Activated CD4-positive, alpha-beta memory T cell treated with anti-CD3 and anti-CD28 coated beads for 36 hours (primary cell): Measurements from ENCODE around the gene RRAS2. TPM values are rescaled to one million over a fixed set of nuclear protein-coding genes. Genes with fewer than 3 reads are reported as not detected.

Experiments used
- CTCF ChIA-PET: fragments of 350-600 bp; sonication (Branson Sonifier 250); formaldehyde crosslinking; loops from one replicate; lab custom pipeline; 2021; ENCODE audit warnings: antibody characterized with exemption, inconsistent platforms; lab: Charles Lee
- POLR2A ChIA-PET: fragments of 350-600 bp; sonication (Branson Sonifier 250); formaldehyde crosslinking; loops from one replicate; lab custom pipeline; 2021; ENCODE audit warnings: antibody characterized with exemption; lab: Charles Lee
- DNase-seq: peaks from one replicate; pipeline ENCODE4 v3.0.0-alpha.2; 2020
- H3K27ac Mint-ChIP-seq: one replicate; pipeline ENCODE4 v1.8.0; 2021; ENCODE audit warnings: mixed read lengths
- H3K27me3 Mint-ChIP-seq: one replicate; pipeline ENCODE4 v1.8.0; 2021; ENCODE audit warnings: mixed read lengths
- H3K36me3 Mint-ChIP-seq: one replicate; pipeline ENCODE4 v1.8.0; 2021; ENCODE audit warnings: mixed read lengths
- H3K4me1 Mint-ChIP-seq: one replicate; pipeline ENCODE4 v1.8.0; 2021; ENCODE audit warnings: low read depth, mixed read lengths
- H3K4me3 Mint-ChIP-seq: one replicate; pipeline ENCODE4 v1.8.0; 2021; ENCODE audit warnings: mild to moderate bottlenecking, mixed read lengths
- H3K9me3 Mint-ChIP-seq: one replicate; pipeline ENCODE4 v1.8.0; 2021; ENCODE audit warnings: mixed read lengths
- intact Hi-C: fragments of 100-400 bp; cut with micrococcal nuclease; formaldehyde crosslinking; loops from one replicate; pipeline ENCODE4 v1.15.1; 2023
- total RNA-seq, 2 experiments: library from RNA; stranded (reverse); gene quantifications; one replicate each; pipeline ENCODE4 v1.2.3, GENCODE V29; 2021

The RRAS2 gene
- total RNA-seq, 2 experiments from 2014 or later, result 37.7 to 39.5 TPM

- H3K4me3 Mint-ChIP-seq, result no peak overlapping the region
- DNase-seq, result no peak
- ChIA-PET CTCF (no interaction called here), POLR2A (no interaction called here)
- H3K4me1 Mint-ChIP-seq, result peaks cover 6% of the 10 kb centered on the region
- no peaks in the 10 kb centered on the region for H3K36me3 Mint-ChIP-seq
- H3K27ac Mint-ChIP-seq, result no peak overlapping the region
- H3K9me3 Mint-ChIP-seq, result no peaks in the 10 kb centered on the region
- intact Hi-C loops, result no loop called here
- peaks cover 3% of the 10 kb centered on the region for H3K27me3 Mint-ChIP-seq
These were observed 25.4 kb upstream of the RRAS2 start for GRCh38 chr11:14384338-14384737.

GRCh38 chr11:14381968-14382367 is 23.0 kb upstream of the RRAS2 start:
- Mint-ChIP-seq H3K27me3 (peaks cover 6% of the 10 kb centered on the region), H3K9me3 (no peaks in the 10 kb centered on the region), H3K4me3 (no peak overlapping the region), H3K27ac (no peak overlapping the region), H3K4me1 (peaks cover 9% of the 10 kb centered on the region), H3K36me3 (no peaks in the 10 kb centered on the region)
- no peak for DNase-seq
- intact Hi-C loops, result no loop called here
- ChIA-PET CTCF (interaction anchor here (1.4 kb wide), 1 partner anchor 73 kb away, joined by 5 read pairs; no protein-coding TSS in a partner anchor), POLR2A (no interaction called here)

- CTCF ChIA-PET, result interaction anchor here (1.1 to 1.4 kb wide), 3 partner anchors 10 to 74 kb away, joined by 3 to 5 read pairs (median 4); no protein-coding TSS in a partner anchor
- Mint-ChIP-seq H3K4me3 (peak overlapping the region; percentile 71), H3K4me1 (peaks cover 11% of the 10 kb centered on the region), H3K27me3 (peaks cover 10% of the 10 kb centered on the region), H3K9me3 (no peaks in the 10 kb centered on the region), H3K36me3 (no peaks in the 10 kb centered on the region), H3K27ac (no peak overlapping the region)
- POLR2A ChIA-PET, result no interaction called here
- peak; percentile 58 for DNase-seq
- intact Hi-C loops, result no loop called here
These were observed 22.1 kb upstream of the RRAS2 start for GRCh38 chr11:14380947-14381561.

- Mint-ChIP-seq H3K9me3 (no peaks in the 10 kb centered on the region), H3K27me3 (peaks cover 10% of the 10 kb centered on the region), H3K36me3 (no peaks in the 10 kb centered on the region), H3K4me3 (peak overlapping the region; percentile 71), H3K4me1 (peaks cover 16% of the 10 kb centered on the region), H3K27ac (no peak overlapping the region)
- intact Hi-C loops, result no loop called here
- no peak for DNase-seq
- POLR2A ChIA-PET, result no interaction called here
- CTCF ChIA-PET, result interaction anchor here (1.1 to 1.3 kb wide), 3 partner anchors 9 to 75 kb away, joined by 3 to 5 read pairs (median 4); no protein-coding TSS in a partner anchor
These were observed 21.3 kb upstream of the RRAS2 start for GRCh38 chr11:14380125-14380936.

- Mint-ChIP-seq H3K4me3 (no peak overlapping the region), H3K4me1 (peaks cover 34% of the 10 kb centered on the region), H3K36me3 (no peaks in the 10 kb centered on the region), H3K27me3 (peaks cover 10% of the 10 kb centered on the region), H3K27ac (no peak overlapping the region), H3K9me3 (no peaks in the 10 kb centered on the region)
- intact Hi-C loops, result no loop called here
- ChIA-PET CTCF (interaction anchor here (1.2 to 2.1 kb wide), 2 partner anchors 77 to 530 kb away, joined by 4 read pairs; no protein-coding TSS in a partner anchor), POLR2A (no interaction called here)
- no peak for DNase-seq
These were observed 19.2 kb upstream of the RRAS2 start for GRCh38 chr11:14378171-14378570.

- Mint-ChIP-seq H3K27ac (no peak overlapping the region), H3K9me3 (no peaks in the 10 kb centered on the region), H3K4me1 (peaks cover 34% of the 10 kb centered on the region), H3K27me3 (peaks cover 8% of the 10 kb centered on the region), H3K4me3 (no peak overlapping the region), H3K36me3 (no peaks in the 10 kb centered on the region)
- ChIA-PET POLR2A (no interaction called here), CTCF (interaction anchor here (1.1 kb wide), 1 partner anchor 76 kb away, joined by 3 read pairs; no protein-coding TSS in a partner anchor)
- intact Hi-C loops, result no loop called here
- DNase-seq, result no peak
These were observed 17.9 kb upstream of the RRAS2 start for GRCh38 chr11:14376920-14377319.

- DNase-seq, result peak; percentile 33
- intact Hi-C loops, result loop anchor here (1.0 kb wide), 3 partner anchors 38 to 699 kb away; no protein-coding TSS in a partner anchor
- H3K4me3 Mint-ChIP-seq, result no peak overlapping the region
- ChIA-PET POLR2A (interaction anchor here (0.6 kb wide), 1 partner anchor 38 kb away, joined by 3 read pairs; no protein-coding TSS in a partner anchor), CTCF (interaction anchor here (0.9 to 2.3 kb wide), 4 partner anchors 43 to 75 kb away, joined by 3 to 7 read pairs (median 4); no protein-coding TSS in a partner anchor)
- peaks cover 38% of the 10 kb centered on the region for H3K4me1 Mint-ChIP-seq
- H3K27me3 Mint-ChIP-seq, result peaks cover 8% of the 10 kb centered on the region
- H3K27ac Mint-ChIP-seq, result peak overlapping the region; percentile 59
- H3K36me3 Mint-ChIP-seq, result no peaks in the 10 kb centered on the region
- no peaks in the 10 kb centered on the region for H3K9me3 Mint-ChIP-seq
These were observed 16.2 kb upstream of the RRAS2 start for GRCh38 chr11:14374922-14375830.

- POLR2A ChIA-PET, result no interaction called here
- intact Hi-C loops, result no loop called here
- Mint-ChIP-seq H3K27me3 (peaks cover 6% of the 10 kb centered on the region), H3K4me1 (peaks cover 38% of the 10 kb centered on the region), H3K27ac (no peak overlapping the region), H3K9me3 (no peaks in the 10 kb centered on the region), H3K36me3 (no peaks in the 10 kb centered on the region), H3K4me3 (no peak overlapping the region)
- CTCF ChIA-PET, result interaction anchor here (0.9 to 2.3 kb wide), 3 partner anchors 54 to 74 kb away, joined by 3 to 7 read pairs (median 4); no protein-coding TSS in a partner anchor
- no peak for DNase-seq
These were observed 15.1 kb upstream of the RRAS2 start for GRCh38 chr11:14373941-14374646.

GRCh38 chr11:14372011-14372410 is 13.0 kb upstream of the RRAS2 start:
- H3K36me3 Mint-ChIP-seq, result no peaks in the 10 kb centered on the region
- intact Hi-C loops, result no loop called here
- no peak for DNase-seq
- POLR2A ChIA-PET, result no interaction called here
- CTCF ChIA-PET, result no interaction called here
- H3K4me1 Mint-ChIP-seq, result peaks cover 40% of the 10 kb centered on the region
- H3K9me3 Mint-ChIP-seq, result no peaks in the 10 kb centered on the region
- peaks cover 4% of the 10 kb centered on the region for H3K27me3 Mint-ChIP-seq
- no peak overlapping the region for H3K27ac Mint-ChIP-seq
- no peak overlapping the region for H3K4me3 Mint-ChIP-seq

- DNase-seq, result no peak
- H3K4me3 Mint-ChIP-seq, result no peak overlapping the region
- POLR2A ChIA-PET, result no interaction called here
- intact Hi-C loops, result loop anchor here (1.0 kb wide), 1 partner anchor 12 kb away; the partner anchor contains the start of gene RRAS2
- peaks cover 38% of the 10 kb centered on the region for H3K4me1 Mint-ChIP-seq
- H3K9me3 Mint-ChIP-seq, result no peaks in the 10 kb centered on the region
- no peaks in the 10 kb centered on the region for H3K27me3 Mint-ChIP-seq
- CTCF ChIA-PET, result interaction anchor here (1.0 to 1.3 kb wide), 2 partner anchors 10 to 71 kb away, joined by 3 to 4 read pairs; no protein-coding TSS in a partner anchor
- no peaks in the 10 kb centered on the region for H3K36me3 Mint-ChIP-seq
- H3K27ac Mint-ChIP-seq, result no peak overlapping the region
These were observed 12.3 kb upstream of the RRAS2 start for GRCh38 chr11:14371249-14371648.

GRCh38 chr11:14370496-14370895 is 11.5 kb upstream of the RRAS2 start:
- no peak overlapping the region for H3K27ac Mint-ChIP-seq
- DNase-seq, result peak; percentile 23
- no peak overlapping the region for H3K4me3 Mint-ChIP-seq

More at GRCh38 chr11:14370496-14370895, 11.5 kb upstream of the RRAS2 start:
- CTCF ChIA-PET, result interaction anchor here (1.0 to 1.3 kb wide), 3 partner anchors 11 to 85 kb away, joined by 3 to 4 read pairs (median 3); no protein-coding TSS in a partner anchor
- intact Hi-C loops, result no loop called here
- Mint-ChIP-seq H3K9me3 (no peaks in the 10 kb centered on the region), H3K27me3 (no peaks in the 10 kb centered on the region), H3K4me1 (peaks cover 34% of the 10 kb centered on the region), H3K36me3 (no peaks in the 10 kb centered on the region)
- POLR2A ChIA-PET, result no interaction called here
